Suprapubic skin (tissue), 4 donors: ENCODE results near the gene IRS2.

Experiments used
- POLR2A ChIP-seq, 2 donors: fragments of 450-650 bp; IDR thresholded peaks; one replicate each; pipeline ENCODE4 v1.6.1; 2017; ENCODE audit warnings: antibody characterized with exemption in 2 of 2, mild to moderate bottlenecking in 2 of 2, moderate library complexity in 2 of 2
- POLR2AphosphoS5 ChIP-seq, 3 donors: sonication (generic); formaldehyde crosslinking; IDR thresholded peaks; one replicate each; pipeline ENCODE4 v1.6.1; 2017; ENCODE audit warnings: antibody characterized with exemption in 3 of 3
- TF ChIP-seq, protein P1 (sequence below), 2 donors: fragments of 200-600 bp in 1 of 2; fragments of 450-650 bp in 1 of 2; sonication (generic) in 1 of 2; IDR thresholded peaks; one replicate each; pipeline ENCODE4 v1.5.1; 2016 to 2019; ENCODE audit warnings: antibody characterized with exemption in 2 of 2, mild to moderate bottlenecking in 1 of 2, moderate library complexity in 1 of 2

GRCh38 chr13:109712124-109712722, 74.2 kb downstream of the IRS2 start:
- no peak for TF ChIP-seq POLR2A (IDR thresholded peaks at IDR 0.05)
- TF ChIP-seq, protein P1, sequence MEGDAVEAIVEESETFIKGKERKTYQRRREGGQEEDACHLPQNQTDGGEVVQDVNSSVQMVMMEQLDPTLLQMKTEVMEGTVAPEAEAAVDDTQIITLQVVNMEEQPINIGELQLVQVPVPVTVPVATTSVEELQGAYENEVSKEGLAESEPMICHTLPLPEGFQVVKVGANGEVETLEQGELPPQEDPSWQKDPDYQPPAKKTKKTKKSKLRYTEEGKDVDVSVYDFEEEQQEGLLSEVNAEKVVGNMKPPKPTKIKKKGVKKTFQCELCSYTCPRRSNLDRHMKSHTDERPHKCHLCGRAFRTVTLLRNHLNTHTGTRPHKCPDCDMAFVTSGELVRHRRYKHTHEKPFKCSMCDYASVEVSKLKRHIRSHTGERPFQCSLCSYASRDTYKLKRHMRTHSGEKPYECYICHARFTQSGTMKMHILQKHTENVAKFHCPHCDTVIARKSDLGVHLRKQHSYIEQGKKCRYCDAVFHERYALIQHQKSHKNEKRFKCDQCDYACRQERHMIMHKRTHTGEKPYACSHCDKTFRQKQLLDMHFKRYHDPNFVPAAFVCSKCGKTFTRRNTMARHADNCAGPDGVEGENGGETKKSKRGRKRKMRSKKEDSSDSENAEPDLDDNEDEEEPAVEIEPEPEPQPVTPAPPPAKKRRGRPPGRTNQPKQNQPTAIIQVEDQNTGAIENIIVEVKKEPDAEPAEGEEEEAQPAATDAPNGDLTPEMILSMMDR (IDR thresholded peaks at IDR 0.05) = no peak
- TF ChIP-seq POLR2AphosphoS5 (IDR thresholded peaks at IDR 0.05) = no peak
